H1 (cell line): ENCODE data around the gene CAVIN1. TPM values are rescaled to one million over a fixed set of nuclear protein-coding genes. Genes with fewer than 3 reads are reported as not detected.
A peak's percentile ranks its signal among the peaks of the same experiment; 100 is the strongest.

Experiments used
- CTCF ChIA-PET: fragments of 300-600 bp; sonication (Branson Sonifier 250); formaldehyde crosslinking; loops from one replicate; lab custom pipeline; 2021; ENCODE audit not compliant: partially characterized antibody; lab: Charles Lee
- POLR2A ChIA-PET: fragments of 300-600 bp; sonication (Branson Sonifier 250); formaldehyde crosslinking; loops from one replicate; lab custom pipeline; 2021; ENCODE audit warnings: inconsistent platforms; ENCODE audit not compliant: partially characterized antibody; lab: Charles Lee
- DNase-seq, 2 experiments: peaks; one replicate each; pipeline versions ENCODE4 v3.0.0 to v3.0.0-alpha.2; 2010 to 2022; ENCODE audit warnings: low spot score in 2 of 2, low read depth in 1 of 2, mixed read lengths in 1 of 2
- FAIRE-seq: peaks from 2 replicates; lab custom pipeline; 2011; peaks lifted over from hg19 to GRCh38; lab: Jason Lieb, UNC
- H2AFZ ChIP-seq: 2 replicates; pipeline ENCODE4 v1.8.1; 2012; ENCODE audit warnings: low read length, inconsistent platforms
- H2AK5ac ChIP-seq: 2 replicates; pipeline ENCODE4 v1.6.1; 2013; ENCODE audit warnings: low read depth, low read length
- H2BK120ac ChIP-seq: replicated peaks from 2 replicates; pipeline ENCODE3; 2013; ENCODE audit warnings: low read depth, low read length, inconsistent platforms
- H2BK12ac ChIP-seq: 2 replicates; pipeline ENCODE4 v1.6.1; 2013; ENCODE audit warnings: low read depth, low read length
- H2BK15ac ChIP-seq: 2 replicates; pipeline ENCODE4 v1.6.1; 2013; ENCODE audit warnings: low read length
- H2BK20ac ChIP-seq: 2 replicates; pipeline ENCODE4 v1.6.1; 2013; ENCODE audit warnings: low read length
- H2BK5ac ChIP-seq: 2 replicates; pipeline ENCODE4 v1.6.1; 2013; ENCODE audit warnings: low read depth, low read length
- H3K14ac ChIP-seq: 2 replicates; pipeline ENCODE4 v1.6.1; 2013; ENCODE audit warnings: inconsistent platforms; ENCODE audit not compliant: insufficient read length
- H3K18ac ChIP-seq: 2 replicates; pipeline ENCODE4 v1.6.1; 2013; ENCODE audit warnings: low read length; ENCODE audit errors: extremely low read depth
- H3K23ac ChIP-seq: 2 replicates; pipeline ENCODE4 v1.6.1; 2013; ENCODE audit warnings: inconsistent platforms; ENCODE audit not compliant: insufficient read length
- H3K23me2 ChIP-seq: 2 replicates; pipeline ENCODE4 v1.6.1; 2013; ENCODE audit warnings: low read depth, low read length
- H3K27ac ChIP-seq: 2 replicates; pipeline ENCODE4 v1.6.1; 2011; ENCODE audit warnings: low read depth, low read length, inconsistent platforms
- H3K27me3 ChIP-seq, 4 experiments: replicated peaks in 1 of 4; 1 replicate in 1 of 4; 2 replicates in 3 of 4; pipeline versions ENCODE4 v1.6.1 to v1.8.1; 2011 to 2013; ENCODE audit warnings: low read length in 3 of 4, mild to moderate bottlenecking in 3 of 4, inconsistent platforms in 2 of 4, mixed read lengths in 2 of 4, moderate library complexity in 1 of 4; ENCODE audit not compliant: control insufficient read depth in 3 of 4, insufficient read depth in 3 of 4; ENCODE audit errors: extremely low read depth in 1 of 4
- H3K36me3 ChIP-seq, 4 experiments: 2 replicates each; pipeline versions ENCODE4 v1.6.1 to v1.8.1; 2011 to 2013; ENCODE audit warnings: mild to moderate bottlenecking in 4 of 4, low read length in 3 of 4, moderate library complexity in 2 of 4, control low read depth in 1 of 4, inconsistent platforms in 1 of 4; ENCODE audit not compliant: insufficient read depth in 4 of 4, control insufficient read depth in 2 of 4
- H3K4ac ChIP-seq: replicated peaks from 2 replicates; pipeline ENCODE3; 2013; ENCODE audit warnings: low read length, low read depth, mixed read lengths, inconsistent platforms; ENCODE audit not compliant: insufficient read length
- H3K4me1 ChIP-seq, 4 experiments: replicated peaks in 1 of 4; 1 replicate in 1 of 4; 2 replicates in 3 of 4; pipeline versions ENCODE4 v1.6.1 to v1.8.1; 2011 to 2013; ENCODE audit warnings: low read length in 3 of 4, inconsistent platforms in 2 of 4, mixed read lengths in 1 of 4; ENCODE audit not compliant: insufficient read depth in 4 of 4, control insufficient read depth in 3 of 4
- H3K4me2 ChIP-seq, 2 experiments: 2 replicates each; pipeline versions ENCODE4 v1.6.1 to v1.8.1; 2011 to 2013; ENCODE audit warnings: low read depth in 2 of 2, low read length in 2 of 2, control low read depth in 1 of 2, inconsistent platforms in 1 of 2, mild to moderate bottlenecking in 1 of 2; ENCODE audit not compliant: insufficient read depth in 1 of 2
- H3K4me3 ChIP-seq, 4 experiments: fragments of 200-600, 300-600 bp in 1 of 4; sonication (generic), shearing (Covaris generic), sonication (Bioruptor Twin) in 1 of 4; 2 replicates each; pipeline versions ENCODE4 v1.5.1 to v1.8.1; 2011 to 2016; ENCODE audit warnings: low read length in 4 of 4, low read depth in 3 of 4, control low read depth in 2 of 4, inconsistent platforms in 2 of 4, mild to moderate bottlenecking in 2 of 4, mixed read lengths in 1 of 4, moderate library complexity in 1 of 4; ENCODE audit not compliant: insufficient read depth in 2 of 4; ENCODE audit errors: extremely low read depth in 1 of 4
- H3K56ac ChIP-seq: replicated peaks from 2 replicates; pipeline ENCODE3; 2013; ENCODE audit warnings: low read depth, mild to moderate bottlenecking, mixed read lengths, low read length, inconsistent platforms; ENCODE audit not compliant: insufficient read length
- H3K79me1 ChIP-seq: 2 replicates; pipeline ENCODE4 v1.6.1; 2013; ENCODE audit warnings: low read depth, low read length, control low read depth
- H3K79me2 ChIP-seq, 2 experiments: 2 replicates each; pipeline versions ENCODE4 v1.6.1 to v1.8.1; 2012 to 2013; ENCODE audit warnings: low read length in 2 of 2, mild to moderate bottlenecking in 2 of 2, inconsistent platforms in 1 of 2; ENCODE audit not compliant: insufficient read depth in 2 of 2, control insufficient read depth in 1 of 2
- H3K9ac ChIP-seq, 4 experiments: replicated peaks in 1 of 4; 1 replicate in 1 of 4; 2 replicates in 3 of 4; pipeline versions ENCODE4 v1.6.1 to v1.8.1; 2011 to 2013; ENCODE audit warnings: low read depth in 3 of 4, low read length in 3 of 4, control low read depth in 2 of 4, mild to moderate bottlenecking in 2 of 4, moderate library complexity in 2 of 4, inconsistent platforms in 1 of 4; ENCODE audit errors: extremely low read depth in 1 of 4
- H3K9me3 ChIP-seq, 2 experiments: 2 replicates each; pipeline versions ENCODE4 v1.6.1 to v1.8.1; 2012 to 2013; ENCODE audit warnings: mild to moderate bottlenecking in 2 of 2, moderate library complexity in 2 of 2, control low read depth in 1 of 2, inconsistent platforms in 1 of 2, low read depth in 1 of 2, low read length in 1 of 2, mixed read lengths in 1 of 2; ENCODE audit not compliant: insufficient read depth in 2 of 2
- H4K20me1 ChIP-seq, 2 experiments: replicated peaks in 1 of 2; 2 replicates each; pipeline versions ENCODE3 to v1.8.1; 2011 to 2013; ENCODE audit warnings: inconsistent platforms in 2 of 2, low read length in 2 of 2, mild to moderate bottlenecking in 1 of 2; ENCODE audit not compliant: insufficient read depth in 2 of 2, control insufficient read depth in 1 of 2
- H4K5ac ChIP-seq: 2 replicates; pipeline ENCODE4 v1.6.1; 2013; ENCODE audit warnings: low read length, low read depth, mixed read lengths, inconsistent platforms; ENCODE audit not compliant: insufficient read length
- H4K8ac ChIP-seq: 2 replicates; pipeline ENCODE4 v1.8.0; 2013; ENCODE audit warnings: mild to moderate bottlenecking, moderate library complexity, low read length, inconsistent platforms; ENCODE audit not compliant: insufficient read depth; ENCODE audit errors: extremely low read depth
- H4K91ac ChIP-seq: replicated peaks from 2 replicates; pipeline ENCODE3; 2013; ENCODE audit warnings: low read length, mixed read lengths, inconsistent platforms; ENCODE audit not compliant: insufficient read length
- BACH1 ChIP-seq: IDR thresholded peaks from 2 replicates; pipeline ENCODE4 v1.6.1; 2012; ENCODE audit warnings: low read length, improper control_type of control experiment
- CHD1 ChIP-seq: IDR thresholded peaks from 2 replicates; pipeline ENCODE4 v1.6.1; 2012; ENCODE audit warnings: low read depth, low read length, improper control_type of control experiment
- EGR1 ChIP-seq: IDR thresholded peaks from 2 replicates; pipeline ENCODE4 v1.6.1; 2011; ENCODE audit warnings: low read depth, low read length, borderline replicate concordance
- NRF1 ChIP-seq: IDR thresholded peaks from 2 replicates; pipeline ENCODE4 v1.6.1; 2011; ENCODE audit warnings: mild to moderate bottlenecking, low read depth, low read length, improper control_type of control experiment
- RAD21 ChIP-seq, 2 experiments: IDR thresholded peaks in 1 of 2; conservative IDR thresholded peaks in 1 of 2; 2 replicates each; pipeline ENCODE4 v1.6.1; 2011; ENCODE audit warnings: low read depth in 2 of 2, low read length in 2 of 2, improper control_type of control experiment in 1 of 2, inconsistent platforms in 1 of 2, mild to moderate bottlenecking in 1 of 2, moderate library complexity in 1 of 2
- TCF12 ChIP-seq: IDR thresholded peaks from 2 replicates; pipeline ENCODE4 v1.6.1; 2011; ENCODE audit warnings: low read depth, mild to moderate bottlenecking, low read length
- YY1 ChIP-seq: IDR thresholded peaks from 2 replicates; pipeline ENCODE4 v1.6.1; 2011; ENCODE audit warnings: low read depth, mild to moderate bottlenecking, low read length
- ZNF274 ChIP-seq: IDR thresholded peaks from 2 replicates; pipeline ENCODE4 v1.7.0; 2012; ENCODE audit warnings: low read length, borderline replicate concordance; ENCODE audit errors: extremely low read depth
- WGBS, 2 experiments: shearing (Covaris generic) in 1 of 2; methylation state at CpG; one replicate each; pipeline versions ENCODE4 v1.1.6 to v1.1.7; 2013 to 2015; ENCODE audit warnings: low lambda C conversion rate in 2 of 2, mixed read lengths in 2 of 2, inconsistent platforms in 1 of 2, low coverage in 1 of 2, missing lambda C conversion rate in 1 of 2; ENCODE audit not compliant: insufficient replicate concordance in 2 of 2, insufficient coverage in 1 of 2, insufficient read length in 1 of 2; ENCODE audit errors: extremely low coverage in 1 of 2, missing lambda C conversion rate in 1 of 2; 5-methylcytosine and 5-hydroxymethylcytosine counted together
- polyA plus RNA-seq, 7 experiments: library from polyadenylated mRNA; depleted of rRNA in 3 of 7; stranded (reverse) in 5 of 7; unstranded in 2 of 7; fragments of >200 nt in 5 of 7; fragments of 200-250 nt in 2 of 7; gene quantifications; 1 replicate in 5 of 7; 2 replicates in 1 of 7; 4 replicates in 1 of 7; pipeline versions ENCODE4 v1.2.1 to v1.2.3, GENCODE V29; 2011 to 2013; ENCODE audit warnings: missing spikeins in 2 of 7, mixed read lengths in 2 of 7
- total RNA-seq: library from RNA; stranded (reverse); fragmentation: NEBNext Ultra II Directional; extraction: Animal tissue kit (Norgen Biotek cat#: 25700); gene quantifications from 2 replicates; pipeline ENCODE4 v1.2.1, GENCODE V29; 2021
- TF ChIP-seq, protein P1 (sequence below): IDR thresholded peaks from 2 replicates; pipeline ENCODE4 v1.6.1; 2012; ENCODE audit warnings: low read length, inconsistent platforms

CAVIN1 gene
- total and polyA plus RNA-seq, 2 of the 8 experiments (the other 6 are each of a cell fraction or from before 2014, with no cell fraction given): 16.2 to 41.6 TPM

DNA sequence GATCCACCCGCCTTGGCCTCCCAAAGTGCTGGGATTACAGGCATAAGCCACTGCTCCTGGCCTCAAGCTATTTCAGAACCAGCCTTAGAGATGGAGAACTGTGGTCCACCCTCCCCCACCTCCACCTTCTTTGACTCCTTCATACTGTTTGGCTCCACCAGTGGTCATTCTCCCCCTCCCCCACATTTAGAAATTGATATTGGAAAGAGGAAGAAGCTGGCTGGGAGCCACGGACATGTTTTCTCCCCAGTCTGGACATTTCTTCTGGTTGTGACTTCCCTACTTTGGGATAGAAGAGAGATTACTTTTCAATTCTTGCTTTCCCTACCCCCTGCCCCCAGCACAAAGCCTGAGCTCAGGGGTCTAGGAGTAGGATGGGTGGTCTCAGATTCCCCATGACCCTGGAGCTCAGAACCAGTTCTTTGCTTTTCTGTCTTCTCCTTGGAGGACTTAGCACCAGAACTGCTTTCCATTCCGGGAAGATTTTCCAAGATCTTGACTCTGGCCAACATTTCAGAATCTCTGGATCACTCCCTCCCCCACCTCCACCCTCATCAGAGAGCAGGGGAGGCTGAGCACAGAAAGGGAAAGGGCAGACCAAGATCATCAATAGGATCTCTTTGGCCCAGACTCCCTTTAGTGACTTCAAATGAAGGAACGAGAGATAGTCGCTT, 16.3 kb downstream of the CAVIN1 start:
- H3K27me3 ChIP-seq: no peaks in the 10 kb centered on the region
- CTCF ChIA-PET: interaction anchor here (0.5 to 23.6 kb wide), 29 partner anchors 10 to 421 kb away, joined by 3 to 542 read pairs (median 4); partner anchors contain the start of genes CAVIN1 and STAT3
- TF ChIP-seq EGR1 (no peak), BACH1 (no peak), ZNF274 (no peak), RAD21 (IDR thresholded peaks at IDR 0.05 in 1 of 2, conservative IDR thresholded peaks at IDR 0.05 in 1 of 2; ENCODE audit: low read depth in 2 of 2, low read length in 2 of 2) (no peak), CHD1 (no peak), TCF12 (no peak), NRF1 (no peak), YY1 (no peak)
- TF ChIP-seq, protein P1, sequence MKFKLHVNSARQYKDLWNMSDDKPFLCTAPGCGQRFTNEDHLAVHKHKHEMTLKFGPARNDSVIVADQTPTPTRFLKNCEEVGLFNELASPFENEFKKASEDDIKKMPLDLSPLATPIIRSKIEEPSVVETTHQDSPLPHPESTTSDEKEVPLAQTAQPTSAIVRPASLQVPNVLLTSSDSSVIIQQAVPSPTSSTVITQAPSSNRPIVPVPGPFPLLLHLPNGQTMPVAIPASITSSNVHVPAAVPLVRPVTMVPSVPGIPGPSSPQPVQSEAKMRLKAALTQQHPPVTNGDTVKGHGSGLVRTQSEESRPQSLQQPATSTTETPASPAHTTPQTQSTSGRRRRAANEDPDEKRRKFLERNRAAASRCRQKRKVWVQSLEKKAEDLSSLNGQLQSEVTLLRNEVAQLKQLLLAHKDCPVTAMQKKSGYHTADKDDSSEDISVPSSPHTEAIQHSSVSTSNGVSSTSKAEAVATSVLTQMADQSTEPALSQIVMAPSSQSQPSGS: no peak
- TF ChIP-seq, all 59 proteins: peak for 0
- no peaks in the 10 kb centered on the region for H3K23me2 ChIP-seq
- H3K36me3 ChIP-seq: peaks cover 0 to 8% (median 4%) of the 10 kb centered on the region in 4 experiments; a peak in 3 of 8 replicates
- FAIRE-seq (no peak), DNase-seq (no peak)
- no peak overlapping the region for H3K56ac ChIP-seq
- peak overlapping the region; percentile 29 to 32; a peak in 3 of 4 replicates for H3K4me2 ChIP-seq
- no peaks in the 10 kb centered on the region; a peak in 1 of 4 replicates for H3K79me2 ChIP-seq
- no peak overlapping the region for H2BK5ac ChIP-seq
- no peak overlapping the region for H4K8ac ChIP-seq
- no peak overlapping the region for H3K14ac ChIP-seq
- H2AK5ac ChIP-seq: no peak overlapping the region
- H3K4me1 ChIP-seq: peaks cover 8 to 22% (median 17%) of the 10 kb centered on the region in 4 experiments; a peak in 6 of 7 replicates
- peaks cover 2 to 3% of the 10 kb centered on the region in 2 experiments for H4K20me1 ChIP-seq
- no peak overlapping the region for H4K5ac ChIP-seq
- H3K4me3 ChIP-seq: no peak overlapping the region
- H2BK120ac ChIP-seq: no peak overlapping the region
- no peak overlapping the region for H3K9ac ChIP-seq
- 0 out of 2 replicates have a peak overlapping the region, but pooled peaks have one; percentile 6 for H2BK15ac ChIP-seq
- no peak overlapping the region for H3K4ac ChIP-seq
- no peak overlapping the region for H3K27ac ChIP-seq
- no peak overlapping the region; the same call in 1 of the 2 replicates for H3K18ac ChIP-seq
- H2AFZ ChIP-seq: no peak overlapping the region
- H2BK20ac ChIP-seq: no peak overlapping the region
- 83% methylated on average over 5 of the region's 5 CpGs; no CpG with 5 or more reads in 1 of the 2 experiments for WGBS, 2 experiments
- H3K23ac ChIP-seq: no peak overlapping the region
- H2BK12ac ChIP-seq: 0 out of 2 replicates have a peak overlapping the region, but pooled peaks have one; percentile 39
- 0 out of 2 replicates have a peak, but pooled peaks cover 2% of the 10 kb centered on the region for H3K79me1 ChIP-seq
- no peak overlapping the region for H4K91ac ChIP-seq
- POLR2A ChIA-PET: interaction anchor here (0.6 to 2.8 kb wide), 11 partner anchors 8 to 130 kb away, joined by 3 to 19 read pairs (median 4); partner anchors contain the start of gene CAVIN1
- no peaks in the 10 kb centered on the region for H3K9me3 ChIP-seq
